H9 (cell line): ENCODE results near the gene PRF1. TPM values are rescaled to one million over a fixed set of nuclear protein-coding genes. Genes with fewer than 3 reads are reported as not detected.

Experiments
- DNase-seq: peaks from one replicate; pipeline ENCODE4 v3.0.0-alpha.2; 2017
- H2AFZ ChIP-seq: one replicate; pipeline ENCODE4 v1.6.1; 2013; ENCODE audit warnings: mild to moderate bottlenecking, low read length, control low read depth, moderate library complexity
- H2AK5ac ChIP-seq: 2 replicates; pipeline ENCODE4 v1.6.1; 2013; ENCODE audit warnings: low read length, control low read depth, mixed read lengths; ENCODE audit not compliant: insufficient read length
- H2BK120ac ChIP-seq: one replicate; pipeline ENCODE4 v1.6.1; 2013; ENCODE audit warnings: low read depth, mild to moderate bottlenecking, low read length, control low read depth, inconsistent platforms; ENCODE audit not compliant: poor library complexity, severe bottlenecking
- H2BK12ac ChIP-seq: 2 replicates; pipeline ENCODE4 v1.6.1; 2013; ENCODE audit warnings: low read length, control low read depth, mixed read lengths, low read depth; ENCODE audit not compliant: insufficient read length
- H2BK15ac ChIP-seq: 2 replicates; pipeline ENCODE4 v1.6.1; 2013; ENCODE audit warnings: low read depth, low read length, control low read depth
- H2BK20ac ChIP-seq: one replicate; pipeline ENCODE4 v1.6.1; 2013; ENCODE audit warnings: low read depth, mild to moderate bottlenecking, low read length, control low read depth, inconsistent platforms; ENCODE audit not compliant: poor library complexity, severe bottlenecking
- H2BK5ac ChIP-seq: 2 replicates; pipeline ENCODE4 v1.6.1; 2013; ENCODE audit warnings: low read length, control low read depth, mixed read lengths; ENCODE audit not compliant: insufficient read length
- H3K14ac ChIP-seq: 2 replicates; pipeline ENCODE4 v1.6.1; 2013; ENCODE audit warnings: low read length, control low read depth; ENCODE audit not compliant: insufficient read depth
- H3K18ac ChIP-seq: 2 replicates; pipeline ENCODE4 v1.6.1; 2013; ENCODE audit warnings: low read depth, mild to moderate bottlenecking, mixed read lengths, low read length, control low read depth; ENCODE audit not compliant: insufficient read length
- H3K23ac ChIP-seq: 2 replicates; pipeline ENCODE4 v1.6.1; 2013; ENCODE audit warnings: low read length, control low read depth, mixed read lengths, low read depth; ENCODE audit not compliant: insufficient read length
- H3K23me2 ChIP-seq: 2 replicates; pipeline ENCODE4 v1.6.1; 2013; ENCODE audit warnings: low read depth, mild to moderate bottlenecking, mixed read lengths, low read length, control low read depth; ENCODE audit not compliant: insufficient read length, poor library complexity, severe bottlenecking
- H3K27ac ChIP-seq: 2 replicates; pipeline ENCODE4 v1.5.1; 2013; ENCODE audit warnings: low read length, control low read depth, mixed read lengths, low read depth; ENCODE audit not compliant: insufficient read length
- H3K27me3 ChIP-seq: 2 replicates; pipeline ENCODE4 v1.6.1; 2013; ENCODE audit warnings: low read length, control low read depth, inconsistent platforms; ENCODE audit not compliant: insufficient read depth
- H3K4ac ChIP-seq: 2 replicates; pipeline ENCODE4 v1.6.1; 2013; ENCODE audit warnings: low read depth, mild to moderate bottlenecking, control low read depth, inconsistent platforms, low read length, moderate library complexity
- H3K4me1 ChIP-seq: 2 replicates; pipeline ENCODE4 v1.6.1; 2013; ENCODE audit warnings: low read length, control low read depth, inconsistent platforms; ENCODE audit not compliant: insufficient read depth
- H3K4me2 ChIP-seq: 2 replicates; pipeline ENCODE4 v1.6.1; 2013; ENCODE audit warnings: low read length, control low read depth, mixed read lengths; ENCODE audit not compliant: insufficient read length, insufficient read depth
- H3K56ac ChIP-seq: 2 replicates; pipeline ENCODE4 v1.6.1; 2013; ENCODE audit warnings: low read depth, mild to moderate bottlenecking, mixed read lengths, low read length, control low read depth; ENCODE audit not compliant: insufficient read length
- H3K79me1 ChIP-seq: 2 replicates; pipeline ENCODE4 v1.6.1; 2013; ENCODE audit warnings: low read depth, mild to moderate bottlenecking, moderate library complexity, low read length, control low read depth, inconsistent platforms; ENCODE audit not compliant: insufficient read depth, poor library complexity, severe bottlenecking
- H3K79me2 ChIP-seq: 2 replicates; pipeline ENCODE4 v1.6.1; 2013; ENCODE audit warnings: low read length, control low read depth, inconsistent platforms; ENCODE audit not compliant: insufficient read depth
- H3K9ac ChIP-seq: 2 replicates; pipeline ENCODE4 v1.6.1; 2013; ENCODE audit warnings: low read length, control low read depth, mixed read lengths; ENCODE audit not compliant: insufficient read length; ENCODE audit errors: extremely low read depth
- H3K9me3 ChIP-seq: one replicate; pipeline ENCODE4 v1.6.1; 2013; ENCODE audit warnings: low read depth, low read length, inconsistent platforms; ENCODE audit not compliant: control insufficient read depth
- H3T11ph ChIP-seq: one replicate; pipeline ENCODE4 v1.6.1; 2013; ENCODE audit warnings: mild to moderate bottlenecking, low read length, control low read depth, inconsistent platforms
- H4K20me1 ChIP-seq: one replicate; pipeline ENCODE4 v1.6.1; 2013; ENCODE audit not compliant: control insufficient read depth, insufficient read length, insufficient read depth
- H4K5ac ChIP-seq: 2 replicates; pipeline ENCODE4 v1.6.1; 2013; ENCODE audit warnings: low read depth, mild to moderate bottlenecking, mixed read lengths, low read length, control low read depth; ENCODE audit not compliant: insufficient read length
- H4K8ac ChIP-seq: replicated peaks from 2 replicates; pipeline ENCODE4 v1.6.1; 2013; ENCODE audit warnings: low read length, control low read depth, mixed read lengths, low read depth; ENCODE audit not compliant: insufficient read length
- H4K91ac ChIP-seq: 2 replicates; pipeline ENCODE4 v1.6.1; 2013; ENCODE audit warnings: low read depth, mild to moderate bottlenecking, moderate library complexity, mixed read lengths, low read length, control low read depth; ENCODE audit not compliant: insufficient read length
- H3K27ac Mint-ChIP-seq, 3 experiments: 2 replicates in 2 of 3; 3 replicates in 1 of 3; pipeline ENCODE4 v1.8.0; 2020 to 2021; ENCODE audit warnings: mixed read lengths in 3 of 3, mild to moderate bottlenecking in 1 of 3, moderate library complexity in 1 of 3
- H3K27me3 Mint-ChIP-seq: 2 replicates; pipeline ENCODE4 v1.8.0; 2021; ENCODE audit warnings: low read depth, mild to moderate bottlenecking, moderate library complexity, mixed read lengths
- H3K36me3 Mint-ChIP-seq, 3 experiments: 2 replicates in 2 of 3; 3 replicates in 1 of 3; pipeline ENCODE4 v1.8.0; 2020 to 2021; ENCODE audit warnings: low read depth in 3 of 3, mixed read lengths in 3 of 3; ENCODE audit not compliant: insufficient read depth in 1 of 3
- H3K4me1 Mint-ChIP-seq, 2 experiments: 2 replicates each; pipeline ENCODE4 v1.8.0; 2020; ENCODE audit warnings: mixed read lengths in 2 of 2
- H3K4me3 Mint-ChIP-seq, 2 experiments: 2 replicates in 1 of 2; 3 replicates in 1 of 2; pipeline ENCODE4 v1.8.0; 2020 to 2021; ENCODE audit warnings: mild to moderate bottlenecking in 2 of 2, mixed read lengths in 2 of 2, moderate library complexity in 1 of 2
- H3K9me3 Mint-ChIP-seq, 2 experiments: 2 replicates in 1 of 2; 3 replicates in 1 of 2; pipeline ENCODE4 v1.8.0; 2020; ENCODE audit warnings: mild to moderate bottlenecking in 2 of 2, mixed read lengths in 2 of 2, moderate library complexity in 1 of 2
- WGBS: extraction: QIAGEN DNeasy Blood & Tissue Kit; methylation state at CpG from one replicate; pipeline ENCODE4 v1.1.7; 2013; ENCODE audit warnings: missing lambda C conversion rate, low lambda C conversion rate, mixed read lengths; ENCODE audit not compliant: insufficient read length; ENCODE audit errors: extremely low coverage; 5-methylcytosine and 5-hydroxymethylcytosine counted together
- total RNA-seq: library from RNA; stranded (reverse); gene quantifications from 2 replicates; pipeline ENCODE4 v1.2.1, GENCODE V29; 2021
- TF ChIP-seq, protein P1 (sequence below): fragments of 200-600 bp; sonication (generic); conservative IDR thresholded peaks from 3 replicates; pipeline ENCODE4 v1.8.0; 2021; ENCODE audit warnings: antibody characterized with exemption, mild to moderate bottlenecking

The PRF1 gene
- total RNA-seq, 1 experiment from 2014 or later: not detected

- whole genome bisulfite sequencing: no CpG with 5 or more reads among the region's 8 CpGs
- Histone ChIP-seq H3K23me2 (no peaks in the 10 kb centered on the region), H2AK5ac (no peak overlapping the region), H4K5ac (no peak overlapping the region), H3K4ac (no peak overlapping the region), H3K79me2 (no peaks in the 10 kb centered on the region), H3K27ac (no peak overlapping the region), H4K8ac (no peak overlapping the region), H4K20me1 (no peaks in the 10 kb centered on the region), H3T11ph (no peak overlapping the region), H3K4me1 (peaks cover 4% of the 10 kb centered on the region; the same call in 1 of the 2 replicates), H3K4me2 (no peak overlapping the region), H2BK20ac (no peak overlapping the region), H3K9me3 (no peaks in the 10 kb centered on the region), H3K9ac (no peak overlapping the region), H3K23ac (no peak overlapping the region), H3K79me1 (no peaks in the 10 kb centered on the region), H4K91ac (no peak overlapping the region), H2AFZ (no peak overlapping the region), H3K27me3 (no peaks in the 10 kb centered on the region), H3K56ac (no peak overlapping the region), H2BK5ac (no peak overlapping the region), H2BK120ac (no peak overlapping the region), H3K18ac (no peak overlapping the region), H3K14ac (no peak overlapping the region), H2BK12ac (no peak overlapping the region), H2BK15ac (no peak overlapping the region)
- TF ChIP-seq, protein P1, sequence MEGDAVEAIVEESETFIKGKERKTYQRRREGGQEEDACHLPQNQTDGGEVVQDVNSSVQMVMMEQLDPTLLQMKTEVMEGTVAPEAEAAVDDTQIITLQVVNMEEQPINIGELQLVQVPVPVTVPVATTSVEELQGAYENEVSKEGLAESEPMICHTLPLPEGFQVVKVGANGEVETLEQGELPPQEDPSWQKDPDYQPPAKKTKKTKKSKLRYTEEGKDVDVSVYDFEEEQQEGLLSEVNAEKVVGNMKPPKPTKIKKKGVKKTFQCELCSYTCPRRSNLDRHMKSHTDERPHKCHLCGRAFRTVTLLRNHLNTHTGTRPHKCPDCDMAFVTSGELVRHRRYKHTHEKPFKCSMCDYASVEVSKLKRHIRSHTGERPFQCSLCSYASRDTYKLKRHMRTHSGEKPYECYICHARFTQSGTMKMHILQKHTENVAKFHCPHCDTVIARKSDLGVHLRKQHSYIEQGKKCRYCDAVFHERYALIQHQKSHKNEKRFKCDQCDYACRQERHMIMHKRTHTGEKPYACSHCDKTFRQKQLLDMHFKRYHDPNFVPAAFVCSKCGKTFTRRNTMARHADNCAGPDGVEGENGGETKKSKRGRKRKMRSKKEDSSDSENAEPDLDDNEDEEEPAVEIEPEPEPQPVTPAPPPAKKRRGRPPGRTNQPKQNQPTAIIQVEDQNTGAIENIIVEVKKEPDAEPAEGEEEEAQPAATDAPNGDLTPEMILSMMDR: no peak
- H3K4me3 Mint-ChIP-seq: no peak overlapping the region
- H3K36me3 Mint-ChIP-seq: no peaks in the 10 kb centered on the region
- H3K27ac Mint-ChIP-seq: 0 out of 7 replicates have a peak overlapping the region, but pooled peaks of 1 of the 3 experiments have one; percentile 5
- no peaks in the 10 kb centered on the region for H3K9me3 Mint-ChIP-seq
- peaks cover 32 to 43% of the 10 kb centered on the region in 2 experiments for H3K4me1 Mint-ChIP-seq
- no peak for DNase-seq
- peaks cover 3% of the 10 kb centered on the region for H3K27me3 Mint-ChIP-seq
Observed at GRCh38 chr10:70587045-70587658, 15.4 kb downstream of the PRF1 start.
